Measurements from ENCODE around the gene PYURF.

GRCh38 chr4:88570001-88570400 lies 46.4 kb upstream of the PYURF start:
- TF ChIP-seq CTCF (IDR thresholded peaks at IDR 0.05) (no peak), REST (IDR thresholded peaks at IDR 0.05; ENCODE audit: insufficient read depth in 1 of 2, low read depth in 2 of 2, low read length in 1 of 2) (no peak), POLR2AphosphoS5 (IDR thresholded peaks at IDR 0.05; ENCODE audit: low read depth, low read length) (no peak)

All from Panc1 (cell line).